Loucy (cell line): Measurements from ENCODE around the gene PITX2.

Experiments
- H2AFZ ChIP-seq: fragments of 200-600 bp; sonication (generic); 2 replicates; pipeline ENCODE4 v1.6.0; 2016; ENCODE audit warnings: antibody characterized with exemption, mild to moderate bottlenecking, low read length, moderate library complexity
- H3F3A ChIP-seq: fragments of 200-600 bp; 2 replicates; pipeline ENCODE4 v1.6.0; 2016; ENCODE audit warnings: antibody characterized with exemption, low read depth, mild to moderate bottlenecking
- H3K27me3 ChIP-seq: fragments of 200-600 bp; sonication (generic); 2 replicates; pipeline ENCODE4 v1.6.1; 2014; ENCODE audit warnings: low read length, mild to moderate bottlenecking; ENCODE audit not compliant: insufficient read depth, poor library complexity, severe bottlenecking
- H3K36me3 ChIP-seq: fragments of 200-600 bp; sonication (generic); 2 replicates; pipeline ENCODE4 v1.6.1; 2016; ENCODE audit warnings: low read length; ENCODE audit not compliant: insufficient read depth
- H3K4me1 ChIP-seq: fragments of 200-600 bp; sonication (generic); 2 replicates; pipeline ENCODE4 v1.5.1; 2014; ENCODE audit warnings: low read length, mild to moderate bottlenecking; ENCODE audit not compliant: insufficient read depth, poor library complexity, severe bottlenecking
- H3K4me2 ChIP-seq: fragments of 200-600 bp; sonication (generic); 2 replicates; pipeline ENCODE4 v1.6.0; 2014; ENCODE audit warnings: antibody characterized with exemption, low read length, low read depth, mild to moderate bottlenecking; ENCODE audit not compliant: poor library complexity, severe bottlenecking
- H3K4me3 ChIP-seq: fragments of 200-600 bp; sonication (generic); 2 replicates; pipeline ENCODE4 v1.5.1; 2014; ENCODE audit warnings: low read length, mild to moderate bottlenecking, mixed read lengths; ENCODE audit not compliant: poor library complexity, severe bottlenecking
- H3K79me2 ChIP-seq: fragments of 200-600 bp; sonication (generic); 2 replicates; pipeline ENCODE4 v1.6.1; 2014; ENCODE audit warnings: low read length; ENCODE audit not compliant: insufficient read depth
- H3K9ac ChIP-seq: fragments of 200-600 bp; sonication (generic); 2 replicates; pipeline ENCODE4 v1.6.0; 2014; ENCODE audit warnings: mild to moderate bottlenecking, low read depth, low read length, moderate library complexity; ENCODE audit not compliant: poor library complexity, severe bottlenecking
- H3K9me2 ChIP-seq: fragments of 200-600 bp; sonication (generic); replicated peaks from 2 replicates; pipeline ENCODE4 v1.6.1; 2016; ENCODE audit warnings: low read depth, low read length, mixed read lengths
- H3K9me3 ChIP-seq: fragments of 200-600 bp; sonication (generic); 2 replicates; pipeline ENCODE4 v1.6.1; 2014; ENCODE audit warnings: mild to moderate bottlenecking, antibody characterized with exemption, low read length, low read depth; ENCODE audit not compliant: insufficient read depth
- H4K20me1 ChIP-seq: fragments of 200-600 bp; sonication (generic); 2 replicates; pipeline ENCODE4 v1.6.0; 2014; ENCODE audit warnings: antibody characterized with exemption, low read length, mild to moderate bottlenecking; ENCODE audit not compliant: insufficient read depth, poor library complexity, severe bottlenecking
- EZH2phosphoT487 ChIP-seq: fragments of 200-600 bp; IDR thresholded peaks from 2 replicates; pipeline ENCODE4 v1.6.1; 2018; ENCODE audit warnings: antibody characterized with exemption, mild to moderate bottlenecking, moderate library complexity, borderline replicate concordance
- TF ChIP-seq, protein P1 (sequence below): fragments of 200-600 bp; sonication (generic); conservative IDR thresholded peaks from 2 replicates; pipeline ENCODE4 v1.5.1; 2014; ENCODE audit warnings: mild to moderate bottlenecking, antibody characterized with exemption, low read length

PITX2 gene

DNA sequence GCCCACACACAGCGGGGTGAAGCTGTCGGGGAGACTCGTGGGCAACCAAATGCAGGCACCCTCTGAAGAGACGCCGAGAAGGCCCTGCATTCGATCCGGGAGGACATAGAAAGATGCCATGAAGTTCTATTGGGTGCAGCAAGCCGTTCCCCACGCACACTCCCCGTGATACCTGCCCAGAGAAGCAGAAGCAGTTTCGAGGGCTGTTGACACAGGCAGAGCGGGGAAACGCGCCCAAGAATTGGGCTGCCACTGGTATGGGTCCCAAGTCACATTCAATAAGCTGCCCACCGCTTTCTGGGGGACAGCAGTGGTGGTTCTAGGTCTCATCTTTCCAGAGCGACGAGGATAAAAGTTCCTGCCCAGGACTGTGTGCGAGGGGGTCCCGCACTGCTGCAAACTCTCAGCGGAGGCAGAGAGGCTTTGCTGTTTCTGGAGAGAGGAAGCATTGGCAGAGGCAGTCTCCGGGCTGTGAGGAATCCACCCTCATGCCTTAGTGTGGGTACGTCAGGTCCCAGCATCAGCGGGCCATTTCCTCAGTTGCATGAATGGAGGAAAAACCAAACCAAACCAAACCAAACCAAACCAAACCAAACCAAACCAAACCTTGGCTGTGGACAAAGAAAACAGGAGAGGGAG is 10.1 kb downstream of the PITX2 start:
- Histone ChIP-seq H3K9me3 (no peaks in the 10 kb centered on the region), H3K36me3 (no peaks in the 10 kb centered on the region), H3K9me2 (no peaks in the 10 kb centered on the region), H2AFZ (no peak overlapping the region), H3F3A (no peaks in the 10 kb centered on the region), H3K4me1 (no peaks in the 10 kb centered on the region), H3K4me3 (no peak overlapping the region), H3K9ac (no peak overlapping the region), H3K4me2 (no peak overlapping the region), H3K79me2 (no peaks in the 10 kb centered on the region), H3K27me3 (no peaks in the 10 kb centered on the region), H4K20me1 (no peaks in the 10 kb centered on the region)
- TF ChIP-seq, protein P1, sequence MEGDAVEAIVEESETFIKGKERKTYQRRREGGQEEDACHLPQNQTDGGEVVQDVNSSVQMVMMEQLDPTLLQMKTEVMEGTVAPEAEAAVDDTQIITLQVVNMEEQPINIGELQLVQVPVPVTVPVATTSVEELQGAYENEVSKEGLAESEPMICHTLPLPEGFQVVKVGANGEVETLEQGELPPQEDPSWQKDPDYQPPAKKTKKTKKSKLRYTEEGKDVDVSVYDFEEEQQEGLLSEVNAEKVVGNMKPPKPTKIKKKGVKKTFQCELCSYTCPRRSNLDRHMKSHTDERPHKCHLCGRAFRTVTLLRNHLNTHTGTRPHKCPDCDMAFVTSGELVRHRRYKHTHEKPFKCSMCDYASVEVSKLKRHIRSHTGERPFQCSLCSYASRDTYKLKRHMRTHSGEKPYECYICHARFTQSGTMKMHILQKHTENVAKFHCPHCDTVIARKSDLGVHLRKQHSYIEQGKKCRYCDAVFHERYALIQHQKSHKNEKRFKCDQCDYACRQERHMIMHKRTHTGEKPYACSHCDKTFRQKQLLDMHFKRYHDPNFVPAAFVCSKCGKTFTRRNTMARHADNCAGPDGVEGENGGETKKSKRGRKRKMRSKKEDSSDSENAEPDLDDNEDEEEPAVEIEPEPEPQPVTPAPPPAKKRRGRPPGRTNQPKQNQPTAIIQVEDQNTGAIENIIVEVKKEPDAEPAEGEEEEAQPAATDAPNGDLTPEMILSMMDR = no peak
- no peak for TF ChIP-seq EZH2phosphoT487

GRCh38 chr4:110611968-110612447 is 10.9 kb downstream of the PITX2 start:
- Histone ChIP-seq H3K9me2 (no peaks in the 10 kb centered on the region), H3K9ac (no peak overlapping the region), H3K79me2 (no peaks in the 10 kb centered on the region), H3K4me2 (no peak overlapping the region), H2AFZ (no peak overlapping the region), H4K20me1 (no peaks in the 10 kb centered on the region), H3K4me3 (no peak overlapping the region), H3K9me3 (no peaks in the 10 kb centered on the region), H3F3A (no peaks in the 10 kb centered on the region), H3K4me1 (no peaks in the 10 kb centered on the region), H3K27me3 (no peaks in the 10 kb centered on the region), H3K36me3 (no peaks in the 10 kb centered on the region)
- TF ChIP-seq, protein P1 = no peak
- TF ChIP-seq EZH2phosphoT487 = no peak

GRCh38 chr4:110610940-110611831 is 11.7 kb downstream of the PITX2 start:
- Histone ChIP-seq H3K4me1 (no peaks in the 10 kb centered on the region), H3K9me2 (no peaks in the 10 kb centered on the region), H3K9me3 (no peaks in the 10 kb centered on the region), H2AFZ (no peak overlapping the region), H3F3A (no peaks in the 10 kb centered on the region), H3K27me3 (no peaks in the 10 kb centered on the region), H3K79me2 (no peaks in the 10 kb centered on the region), H3K4me2 (no peak overlapping the region), H3K4me3 (no peak overlapping the region), H4K20me1 (no peaks in the 10 kb centered on the region), H3K9ac (no peak overlapping the region), H3K36me3 (no peaks in the 10 kb centered on the region)
- no peak for TF ChIP-seq EZH2phosphoT487
- TF ChIP-seq, protein P1 = no peak
